Parathyroid adenoma (tissue), 2 donors: Measurements from ENCODE around the gene MUC6.

ENCODE experiments used
- H2AFZ ChIP-seq: fragments of 300-600 bp; sonication (generic); one replicate; pipeline ENCODE4 v1.7.0; 2017; ENCODE audit warnings: antibody characterized with exemption, mild to moderate bottlenecking
- H3K27ac ChIP-seq: fragments of 300-600 bp; sonication (generic); one replicate; pipeline ENCODE4 v1.7.0; 2017
- H3K27me3 ChIP-seq: fragments of 300-600 bp; sonication (generic); one replicate; pipeline ENCODE4 v1.7.0; 2017; ENCODE audit warnings: low read length; ENCODE audit not compliant: control insufficient read depth, insufficient read depth
- H3K36me3 ChIP-seq: fragments of 300-600 bp; sonication (generic); one replicate; pipeline ENCODE4 v1.7.0; 2017; ENCODE audit warnings: low read length; ENCODE audit not compliant: control insufficient read depth, insufficient read depth
- H3K4me1 ChIP-seq: fragments of 300-600 bp; sonication (generic); one replicate; pipeline ENCODE4 v1.7.0; 2017; ENCODE audit warnings: control low read depth
- H3K4me2 ChIP-seq: fragments of 300-600 bp; sonication (generic); one replicate; pipeline ENCODE4 v1.7.0; 2017; ENCODE audit warnings: low read length
- H3K4me3 ChIP-seq: fragments of 300-600 bp; sonication (generic); one replicate; pipeline ENCODE4 v1.7.0; 2017; ENCODE audit warnings: low read depth, low read length
- H3K79me2 ChIP-seq: fragments of 300-600 bp; sonication (generic); one replicate; pipeline ENCODE4 v1.7.0; 2017; ENCODE audit warnings: control low read depth
- H3K9ac ChIP-seq: fragments of 300-600 bp; sonication (generic); one replicate; pipeline ENCODE4 v1.7.0; 2017; ENCODE audit warnings: mild to moderate bottlenecking
- H3K9me3 ChIP-seq: fragments of 300-600 bp; sonication (generic); one replicate; pipeline ENCODE4 v1.7.0; 2017; ENCODE audit warnings: low read length; ENCODE audit not compliant: control insufficient read depth
- TF ChIP-seq, protein P1 (sequence below): fragments of 300-600 bp; sonication (generic); IDR thresholded peaks from one replicate; pipeline ENCODE4 v1.7.0; 2017; ENCODE audit warnings: antibody characterized with exemption, mild to moderate bottlenecking
- donor health status: primary hyperparathyroidism.

MUC6 gene

DNA sequence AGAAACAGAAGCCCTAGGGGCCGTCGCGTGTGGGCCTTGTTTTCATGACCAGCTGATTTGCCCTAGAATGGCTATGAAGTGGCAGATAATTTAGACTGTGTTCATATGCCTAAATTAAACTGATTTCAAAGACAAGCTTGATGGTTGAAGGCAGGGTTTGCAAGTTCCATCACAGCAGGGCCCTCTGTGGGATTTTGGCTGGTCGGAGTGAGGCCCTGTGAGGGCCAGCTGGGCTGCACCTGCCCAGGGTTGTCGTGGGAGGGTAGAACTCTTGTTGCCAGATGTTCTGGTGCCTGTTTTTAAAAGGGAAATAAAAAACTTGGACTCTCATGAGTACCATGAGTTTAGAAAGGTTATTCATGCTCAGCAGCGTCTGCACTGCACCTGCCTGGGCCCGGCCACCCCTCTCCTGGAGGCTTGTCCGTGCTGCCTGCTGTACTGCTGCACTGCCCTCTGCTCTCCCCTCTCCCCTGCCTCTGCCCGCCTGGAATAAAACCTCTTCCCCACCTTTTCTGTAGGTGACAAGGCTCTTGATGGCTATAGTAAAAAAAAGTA lies 66.8 kb downstream of the MUC6 start:
- H3K36me3 ChIP-seq: no peaks in the 10 kb centered on the region
- H3K27me3 ChIP-seq: no peaks in the 10 kb centered on the region
- peaks cover 12% of the 10 kb centered on the region for H3K79me2 ChIP-seq
- no peaks in the 10 kb centered on the region for H3K4me1 ChIP-seq
- H3K4me2 ChIP-seq: no peak overlapping the region
- H3K4me3 ChIP-seq: no peak overlapping the region
- H3K9ac ChIP-seq: no peak overlapping the region
- TF ChIP-seq, protein P1, sequence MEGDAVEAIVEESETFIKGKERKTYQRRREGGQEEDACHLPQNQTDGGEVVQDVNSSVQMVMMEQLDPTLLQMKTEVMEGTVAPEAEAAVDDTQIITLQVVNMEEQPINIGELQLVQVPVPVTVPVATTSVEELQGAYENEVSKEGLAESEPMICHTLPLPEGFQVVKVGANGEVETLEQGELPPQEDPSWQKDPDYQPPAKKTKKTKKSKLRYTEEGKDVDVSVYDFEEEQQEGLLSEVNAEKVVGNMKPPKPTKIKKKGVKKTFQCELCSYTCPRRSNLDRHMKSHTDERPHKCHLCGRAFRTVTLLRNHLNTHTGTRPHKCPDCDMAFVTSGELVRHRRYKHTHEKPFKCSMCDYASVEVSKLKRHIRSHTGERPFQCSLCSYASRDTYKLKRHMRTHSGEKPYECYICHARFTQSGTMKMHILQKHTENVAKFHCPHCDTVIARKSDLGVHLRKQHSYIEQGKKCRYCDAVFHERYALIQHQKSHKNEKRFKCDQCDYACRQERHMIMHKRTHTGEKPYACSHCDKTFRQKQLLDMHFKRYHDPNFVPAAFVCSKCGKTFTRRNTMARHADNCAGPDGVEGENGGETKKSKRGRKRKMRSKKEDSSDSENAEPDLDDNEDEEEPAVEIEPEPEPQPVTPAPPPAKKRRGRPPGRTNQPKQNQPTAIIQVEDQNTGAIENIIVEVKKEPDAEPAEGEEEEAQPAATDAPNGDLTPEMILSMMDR: no peak
- H3K9me3 ChIP-seq: no peaks in the 10 kb centered on the region
- no peak overlapping the region for H2AFZ ChIP-seq
- no peak overlapping the region for H3K27ac ChIP-seq

DNA sequence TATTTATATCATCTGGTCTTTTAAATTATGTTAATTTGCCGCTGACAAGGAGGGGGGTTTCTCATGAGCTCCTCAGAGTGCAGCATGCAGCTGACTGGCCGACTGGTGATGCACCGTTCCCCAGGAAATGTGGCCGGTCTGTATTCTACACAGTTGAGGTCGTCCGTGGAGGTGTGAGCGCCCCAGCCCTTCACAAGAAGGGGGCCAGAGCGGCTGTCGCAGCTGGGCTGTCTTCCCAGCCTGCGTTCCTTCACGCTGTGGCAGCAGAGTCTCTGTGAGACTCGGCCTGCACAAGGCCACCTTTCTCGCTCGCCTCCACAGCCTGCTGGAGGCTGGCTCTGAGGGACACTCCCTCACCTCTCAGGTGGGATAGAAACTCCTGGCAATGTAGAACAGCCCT lies 67.7 kb downstream of the MUC6 start:
- no peaks in the 10 kb centered on the region for H3K4me1 ChIP-seq
- H3K4me2 ChIP-seq: no peak overlapping the region
- H3K9me3 ChIP-seq: no peaks in the 10 kb centered on the region
- no peak overlapping the region for H3K9ac ChIP-seq
- TF ChIP-seq, protein P1: no peak
- no peaks in the 10 kb centered on the region for H3K27me3 ChIP-seq
- no peak overlapping the region for H3K4me3 ChIP-seq
- no peaks in the 10 kb centered on the region for H3K36me3 ChIP-seq
- H2AFZ ChIP-seq: no peak overlapping the region
- H3K27ac ChIP-seq: no peak overlapping the region
- peaks cover 11% of the 10 kb centered on the region for H3K79me2 ChIP-seq

DNA sequence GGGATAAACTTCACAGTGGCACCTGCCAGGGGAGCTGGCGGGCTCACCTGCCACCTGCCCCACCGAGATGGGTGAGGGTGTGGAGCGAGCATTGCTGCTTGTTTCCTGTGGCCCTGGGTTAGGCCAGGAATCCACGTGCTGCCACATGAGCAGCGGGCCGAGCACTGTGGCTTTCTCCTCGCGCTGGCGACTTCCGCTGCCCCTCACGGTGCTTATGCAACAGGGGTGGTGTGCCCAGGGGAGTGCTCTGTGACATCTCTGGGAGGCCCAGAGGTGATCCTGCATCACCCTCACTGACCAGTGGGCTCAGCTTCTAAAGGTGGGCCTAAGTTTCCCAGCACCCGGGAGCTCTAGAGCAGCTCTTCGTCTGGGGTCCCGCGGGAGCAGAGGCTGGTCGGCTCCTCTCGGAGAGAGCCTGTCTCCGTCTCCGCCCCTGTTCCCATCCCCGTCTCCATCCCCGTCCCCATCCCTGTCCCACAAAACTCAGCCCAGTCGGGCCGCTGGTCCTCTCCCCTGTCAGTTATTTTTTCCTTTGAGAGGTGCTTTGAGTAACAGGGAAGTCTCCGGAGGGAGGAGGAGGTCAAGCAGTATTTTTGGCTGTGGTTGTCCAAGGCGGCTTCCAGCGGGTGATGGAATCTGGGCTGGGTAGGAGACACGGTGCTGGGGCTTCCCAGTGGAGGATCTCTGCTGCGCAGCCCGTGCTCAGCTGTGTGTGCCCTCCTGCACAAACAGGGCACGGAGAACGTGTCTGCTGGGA lies 68.3 kb downstream of the MUC6 start:
- H3K36me3 ChIP-seq: no peaks in the 10 kb centered on the region
- TF ChIP-seq, protein P1: no peak
- no peak overlapping the region for H3K27ac ChIP-seq

DNA sequence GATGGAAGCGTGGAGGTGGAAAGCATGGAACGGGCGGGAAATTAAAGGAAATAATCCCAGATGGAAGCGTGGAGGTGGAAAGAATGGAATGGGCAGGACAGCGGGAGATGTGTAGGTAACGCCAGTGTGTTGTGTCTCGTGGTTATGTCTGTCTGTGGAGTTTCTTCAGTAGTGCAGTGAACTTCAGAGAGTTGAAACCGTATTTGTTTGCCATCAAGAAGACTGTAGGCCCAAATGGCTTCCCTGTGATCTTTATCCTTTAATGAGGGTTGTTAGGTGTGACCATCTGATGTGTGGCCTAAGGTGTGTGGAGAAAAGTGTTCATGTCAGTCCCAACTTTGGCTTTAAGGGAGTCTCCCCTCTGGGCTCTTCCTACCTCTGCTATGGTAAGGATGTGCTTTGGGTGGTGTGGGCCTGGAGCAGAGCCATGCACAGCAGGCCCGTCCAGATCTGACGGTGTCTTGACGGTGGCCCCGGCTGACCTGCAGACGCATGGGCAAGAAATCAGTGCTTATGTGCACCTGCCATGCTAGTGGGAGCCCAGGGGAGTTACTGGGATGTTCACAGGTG lies 71.2 kb downstream of the MUC6 start:
- no peaks in the 10 kb centered on the region for H3K36me3 ChIP-seq
- H3K9ac ChIP-seq: no peak overlapping the region

More for the DNA sequence above, 68.3 kb downstream of the MUC6 start:
- Histone ChIP-seq H3K4me3 (no peak overlapping the region), H3K79me2 (peaks cover 9% of the 10 kb centered on the region), H3K4me2 (no peak overlapping the region), H3K4me1 (no peaks in the 10 kb centered on the region), H3K9me3 (no peaks in the 10 kb centered on the region), H3K27me3 (no peaks in the 10 kb centered on the region), H2AFZ (no peak overlapping the region), H3K9ac (no peak overlapping the region)

More for the DNA sequence above, 71.2 kb downstream of the MUC6 start:
- Histone ChIP-seq H3K4me2 (no peak overlapping the region), H3K27ac (no peak overlapping the region), H3K79me2 (peaks cover 4% of the 10 kb centered on the region), H3K27me3 (no peaks in the 10 kb centered on the region), H3K9me3 (no peaks in the 10 kb centered on the region), H2AFZ (no peak overlapping the region), H3K4me1 (no peaks in the 10 kb centered on the region), H3K4me3 (no peak overlapping the region)
- TF ChIP-seq, protein P1: no peak
